GM12891 (cell line): ENCODE measurements around the gene PRRC2A.

Experiments
- POLR2A ChIP-seq: IDR thresholded peaks from 2 replicates; pipeline ENCODE4 v1.6.1; 2011; ENCODE audit warnings: low read depth, low read length, control low read depth
- POLR2AphosphoS5 ChIP-seq: IDR thresholded peaks from 2 replicates; pipeline ENCODE4 v1.6.1; 2011; ENCODE audit warnings: low read depth, low read length, control low read depth
- SPI1 ChIP-seq: IDR thresholded peaks from 2 replicates; pipeline ENCODE4 v1.6.1; 2011; ENCODE audit warnings: low read depth, low read length, control low read depth
- TAF1 ChIP-seq: IDR thresholded peaks from 2 replicates; pipeline ENCODE4 v1.6.1; 2011; ENCODE audit warnings: low read depth, low read length, control low read depth

- TF ChIP-seq POLR2AphosphoS5, result no peak
- TF ChIP-seq POLR2A, result no peak
- no peak for TF ChIP-seq TAF1
- TF ChIP-seq SPI1, result no peak
Measured at GRCh38 chr6:31643818-31644454, 23.4 kb downstream of the PRRC2A start.
